ENCODE measurements around the gene ABI3BP.

ABI3BP gene

GRCh38 chr3:100941041-100941440 lies 52.2 kb downstream of the ABI3BP start:
- DNase-seq, result no peak

GRCh38 chr3:100936931-100937330 lies 56.3 kb downstream of the ABI3BP start:
- DNase-seq, result no peak

- no peak for DNase-seq
Observed at GRCh38 chr3:100932491-100932890, 60.7 kb downstream of the ABI3BP start.

- DNase-seq, result no peak
Observed at GRCh38 chr3:100928638-100929428, 64.4 kb downstream of the ABI3BP start.

- no peak for DNase-seq
Observed at GRCh38 chr3:100927775-100928174, 65.4 kb downstream of the ABI3BP start.

GRCh38 chr3:100915706-100916495 lies 77.3 kb downstream of the ABI3BP start:
- DNase-seq, result no peak

GRCh38 chr3:100913870-100914648 lies 79.2 kb downstream of the ABI3BP start:
- no peak for DNase-seq

- DNase-seq, result no peak
Observed at GRCh38 chr3:100912976-100913545, 80.2 kb downstream of the ABI3BP start.

- no peak for DNase-seq
Observed at GRCh38 chr3:100912571-100912970, 80.7 kb downstream of the ABI3BP start.

GRCh38 chr3:100911956-100912355 lies 81.3 kb downstream of the ABI3BP start:
- DNase-seq, result no peak

- no peak for DNase-seq
Observed at GRCh38 chr3:100910986-100911385, 82.2 kb downstream of the ABI3BP start.

GRCh38 chr3:100902572-100902971 lies 90.6 kb downstream of the ABI3BP start:
- no peak for DNase-seq

GRCh38 chr3:100900671-100901335 lies 92.4 kb downstream of the ABI3BP start:
- no peak for DNase-seq

- no peak for DNase-seq
Observed at GRCh38 chr3:100899440-100900091, 93.7 kb downstream of the ABI3BP start.

GRCh38 chr3:100898681-100899080 lies 94.5 kb downstream of the ABI3BP start:
- DNase-seq, result no peak

GRCh38 chr3:100896994-100897393 lies 96.2 kb downstream of the ABI3BP start:
- DNase-seq, result no peak

- DNase-seq, result no peak
Observed at GRCh38 chr3:100893590-100893989, 99.6 kb downstream of the ABI3BP start.

GRCh38 chr3:100893108-100893507 lies 100.1 kb downstream of the ABI3BP start:
- DNase-seq, result no peak

GRCh38 chr3:100891827-100892226 lies 101.4 kb downstream of the ABI3BP start:
- DNase-seq, result no peak

GRCh38 chr3:100891033-100891432 lies 102.2 kb downstream of the ABI3BP start:
- DNase-seq, result no peak

GRCh38 chr3:100888881-100889280 lies 104.3 kb downstream of the ABI3BP start:
- DNase-seq, result no peak

GRCh38 chr3:100882571-100882984 lies 110.6 kb downstream of the ABI3BP start:
- no peak for DNase-seq
